NOMO-1 treated with dmso at 0.1 percent for 144 hours (cell line): ENCODE results near the gene TMPRSS2.

Source experiments
- DNase-seq: peaks from one replicate; lab custom pipeline; 2025; ENCODE audit not compliant: unreplicated experiment; lab: John Stamatoyannopoulos, UW

Gene TMPRSS2

DNA sequence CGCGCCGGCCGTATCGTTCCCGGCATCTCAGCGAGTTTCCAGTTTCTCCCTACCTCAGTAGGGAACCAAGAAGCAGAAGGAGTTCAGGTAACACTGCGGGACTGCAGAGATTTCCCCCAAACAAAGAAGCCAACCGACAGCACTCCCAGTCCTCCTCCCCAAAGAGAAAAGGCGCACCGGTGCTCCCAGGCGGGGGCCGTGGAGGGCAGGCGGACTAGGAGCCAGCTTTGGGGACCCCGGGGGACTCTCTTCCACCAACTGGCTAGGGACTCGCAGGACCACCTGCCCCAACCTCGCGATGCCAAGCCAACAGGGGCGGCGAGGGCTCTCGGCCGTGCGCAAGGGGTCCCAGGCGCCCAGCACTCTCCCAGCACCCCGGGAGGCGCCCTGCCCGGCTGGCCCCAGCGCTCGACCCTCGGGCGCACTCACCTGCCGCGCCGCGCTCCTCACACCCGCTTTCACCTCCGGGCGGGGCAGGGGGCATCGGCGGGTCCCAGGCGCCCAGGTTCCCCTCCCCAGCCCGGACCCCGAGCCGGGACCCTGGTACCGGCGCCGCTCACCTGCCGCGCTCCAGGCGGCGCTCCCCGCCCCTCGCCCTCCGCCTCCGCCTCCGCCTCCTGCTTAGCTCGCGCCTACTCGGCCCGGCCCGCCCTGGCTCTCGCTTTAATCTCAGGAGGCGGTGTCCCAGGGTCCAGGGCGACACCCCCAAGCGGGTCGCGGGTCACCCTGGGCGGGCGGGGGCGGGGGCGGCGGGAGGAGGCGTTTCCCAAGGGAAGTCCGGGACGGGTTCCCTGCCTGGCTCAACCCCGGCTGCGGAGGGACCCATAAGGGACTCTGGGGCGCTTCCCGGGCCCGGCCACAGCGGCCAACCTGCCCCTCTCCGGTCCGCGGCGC is at the start of gene TMPRSS2:
TSS of gene TMPRSS2 (minus strand) at position 638 of the 894 bp plus-strand sequence. CDS start 10,025 bp downstream, outside the sequence.
- no peak for DNase-seq

DNA sequence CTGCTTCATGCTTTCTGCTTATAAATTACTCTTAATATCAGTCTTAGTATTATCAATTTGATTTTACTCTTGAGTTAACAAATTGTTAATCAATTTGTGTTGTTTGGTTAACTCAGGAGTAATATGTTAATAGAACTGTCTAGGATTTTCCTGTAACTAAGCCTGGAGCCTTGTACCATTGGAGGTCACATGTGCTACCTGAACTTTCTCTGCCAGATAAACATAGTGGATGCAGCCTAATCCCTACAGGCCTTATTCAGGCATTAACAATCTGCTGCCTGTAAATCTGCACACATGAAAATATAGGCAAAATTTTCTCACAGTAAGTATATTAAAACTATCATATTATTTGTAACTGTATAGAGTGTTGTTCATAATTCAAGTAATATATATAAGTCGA is 47.1 kb upstream of the TMPRSS2 start:
- no peak for DNase-seq

DNA sequence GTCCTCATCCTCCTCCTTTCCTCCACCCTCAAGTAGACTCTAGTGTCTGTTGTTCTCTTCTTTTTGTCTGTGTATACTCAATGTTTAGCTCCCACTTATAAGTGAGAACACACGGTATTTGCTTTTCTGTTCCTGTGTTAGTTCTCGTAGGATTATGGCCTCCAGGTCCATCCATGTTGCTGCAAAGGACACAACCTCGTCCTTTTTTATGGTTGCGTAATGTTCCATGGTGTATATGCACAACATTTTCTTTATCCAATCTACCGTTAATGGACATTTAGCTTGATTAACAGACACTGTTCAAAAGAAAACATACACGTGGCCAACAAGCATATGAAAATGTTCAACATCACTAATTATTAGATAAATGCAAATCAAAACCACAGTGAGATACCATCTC is 44.3 kb upstream of the TMPRSS2 start:
- DNase-seq: no peak

DNA sequence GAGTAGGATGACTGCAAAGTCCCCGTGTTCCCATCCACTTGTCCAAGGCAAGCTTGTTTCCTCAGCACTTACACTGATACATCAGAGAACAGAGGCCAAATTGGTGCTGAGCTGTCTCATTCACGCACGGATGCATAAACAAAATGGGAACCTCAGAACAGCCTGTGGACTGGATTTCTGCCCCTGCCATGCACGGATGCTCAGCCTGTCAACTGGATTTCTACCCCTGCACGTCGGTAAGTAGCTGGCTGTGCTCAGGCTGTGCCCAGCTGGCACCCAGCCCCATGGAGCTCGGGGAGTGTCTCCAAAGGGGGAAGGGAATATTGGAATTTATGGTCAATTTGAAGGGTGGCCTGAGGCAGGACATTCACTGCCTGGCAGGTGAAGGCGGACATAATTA is 40.8 kb upstream of the TMPRSS2 start:
- DNase-seq: no peak

DNA sequence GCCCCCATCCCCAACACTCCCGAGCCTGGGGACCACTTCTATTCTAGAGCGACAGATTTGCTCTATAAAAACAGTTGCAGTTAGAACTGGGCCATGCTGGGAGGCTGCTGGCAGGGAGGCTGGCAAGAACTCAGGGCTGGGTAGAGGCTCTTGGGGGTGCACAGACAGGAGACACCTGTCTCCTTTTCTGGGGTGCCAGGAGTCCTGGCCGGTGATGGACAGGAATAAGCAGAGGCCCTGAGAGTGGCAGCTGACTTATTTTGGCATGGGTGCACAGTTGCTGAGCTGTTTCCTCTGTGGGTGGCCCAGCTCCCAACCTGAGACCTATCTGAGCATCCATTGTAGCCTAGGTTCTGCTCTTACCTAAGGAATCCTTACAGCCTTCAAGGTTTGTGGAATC is 39.2 kb upstream of the TMPRSS2 start:
- DNase-seq: no peak

DNA sequence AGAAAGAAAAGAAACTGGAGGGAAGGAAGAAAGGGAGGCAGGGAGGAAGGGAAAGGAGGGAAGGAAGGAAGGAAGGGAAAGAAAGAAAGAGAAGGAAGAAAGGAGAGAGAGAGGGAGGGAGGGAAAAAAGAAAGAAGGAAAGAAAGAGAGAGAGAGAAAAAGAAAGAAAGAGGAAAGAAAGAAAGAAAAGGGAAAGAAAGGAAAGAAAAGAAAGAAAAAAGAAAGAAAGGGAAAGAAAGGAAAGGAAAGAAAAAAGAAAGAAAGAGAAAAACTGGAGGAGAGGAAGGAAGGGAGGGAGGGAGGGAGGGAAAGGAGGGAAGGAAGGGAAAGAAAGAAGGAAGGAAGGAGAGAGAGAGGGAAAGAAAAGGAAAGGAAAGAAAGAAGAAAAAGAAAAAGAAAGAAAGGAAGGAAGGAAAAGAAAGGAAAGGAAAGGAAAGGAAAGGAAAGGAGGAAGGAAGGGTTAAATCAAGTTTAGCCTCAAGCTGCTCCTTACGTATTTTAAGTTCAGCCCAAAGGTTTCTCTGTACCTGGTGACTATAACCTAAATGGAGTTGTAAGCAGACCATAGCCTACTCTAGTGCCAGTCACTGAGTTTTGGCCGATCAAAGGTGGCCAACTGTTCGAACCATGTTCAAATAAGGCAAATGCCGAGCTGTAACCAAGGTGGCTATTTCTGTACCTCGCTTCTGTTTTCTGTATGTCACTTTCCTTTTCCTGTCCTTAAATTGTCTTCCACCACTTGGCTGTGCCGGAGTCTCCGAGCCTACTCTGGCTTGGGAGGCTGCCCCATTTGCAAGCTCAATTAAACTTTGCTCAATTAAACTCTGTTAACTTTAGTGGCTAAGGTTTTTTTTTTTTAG is 37.8 kb upstream of the TMPRSS2 start:
- DNase-seq: no peak

DNA sequence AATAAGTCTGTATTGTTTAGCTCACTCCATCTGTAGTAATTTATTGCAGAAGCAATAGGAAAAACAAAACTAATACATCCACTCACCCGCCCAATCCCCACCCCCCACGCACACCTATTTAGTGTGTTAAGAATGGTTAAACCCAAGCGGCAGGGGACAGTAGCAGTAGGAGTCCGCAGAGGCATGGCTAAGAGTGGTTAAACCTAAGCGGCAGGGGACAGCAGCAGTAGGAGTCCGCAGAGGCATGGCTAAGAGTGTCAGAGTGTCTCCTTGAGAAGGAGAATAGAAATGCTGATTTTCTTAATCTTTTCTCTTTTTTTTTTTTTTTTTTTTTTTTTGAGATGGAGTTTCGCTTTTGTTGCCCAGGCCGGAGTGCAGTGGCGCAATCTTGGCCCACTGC is 34.8 kb upstream of the TMPRSS2 start:
- no peak for DNase-seq

DNA sequence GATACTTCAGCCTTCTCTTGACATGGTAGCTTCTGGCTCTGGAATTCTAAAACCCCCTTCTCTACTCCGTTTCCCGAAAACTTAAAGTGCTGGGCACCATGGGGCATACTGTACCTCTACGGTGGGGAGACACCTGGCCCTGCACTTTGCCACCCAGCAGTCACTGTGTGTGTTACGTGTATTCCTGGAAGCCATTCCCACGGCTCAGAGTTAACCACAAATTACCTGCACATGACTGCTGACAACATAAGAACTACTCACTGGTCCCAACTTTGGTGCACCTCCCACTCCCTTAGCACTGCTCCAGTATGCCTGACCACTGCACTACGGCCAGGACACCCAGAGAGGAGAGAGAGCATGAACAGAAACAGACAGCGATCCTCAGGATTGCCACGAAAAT is 29.4 kb upstream of the TMPRSS2 start:
- no peak for DNase-seq

DNA sequence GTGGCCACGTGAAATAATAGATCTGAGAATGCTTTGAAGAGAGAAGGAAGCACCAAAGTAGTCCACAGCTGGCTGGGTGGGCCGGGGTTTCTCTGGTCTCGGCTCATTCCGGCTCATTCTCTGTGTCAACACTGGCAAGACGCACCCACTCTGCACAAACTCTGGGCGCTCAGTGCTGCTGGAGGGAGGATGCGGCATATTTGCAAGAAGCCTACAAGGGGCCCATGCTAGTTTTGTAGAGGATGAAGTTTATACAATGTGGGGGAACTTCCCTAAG is 28.8 kb upstream of the TMPRSS2 start:
- DNase-seq: no peak

DNA sequence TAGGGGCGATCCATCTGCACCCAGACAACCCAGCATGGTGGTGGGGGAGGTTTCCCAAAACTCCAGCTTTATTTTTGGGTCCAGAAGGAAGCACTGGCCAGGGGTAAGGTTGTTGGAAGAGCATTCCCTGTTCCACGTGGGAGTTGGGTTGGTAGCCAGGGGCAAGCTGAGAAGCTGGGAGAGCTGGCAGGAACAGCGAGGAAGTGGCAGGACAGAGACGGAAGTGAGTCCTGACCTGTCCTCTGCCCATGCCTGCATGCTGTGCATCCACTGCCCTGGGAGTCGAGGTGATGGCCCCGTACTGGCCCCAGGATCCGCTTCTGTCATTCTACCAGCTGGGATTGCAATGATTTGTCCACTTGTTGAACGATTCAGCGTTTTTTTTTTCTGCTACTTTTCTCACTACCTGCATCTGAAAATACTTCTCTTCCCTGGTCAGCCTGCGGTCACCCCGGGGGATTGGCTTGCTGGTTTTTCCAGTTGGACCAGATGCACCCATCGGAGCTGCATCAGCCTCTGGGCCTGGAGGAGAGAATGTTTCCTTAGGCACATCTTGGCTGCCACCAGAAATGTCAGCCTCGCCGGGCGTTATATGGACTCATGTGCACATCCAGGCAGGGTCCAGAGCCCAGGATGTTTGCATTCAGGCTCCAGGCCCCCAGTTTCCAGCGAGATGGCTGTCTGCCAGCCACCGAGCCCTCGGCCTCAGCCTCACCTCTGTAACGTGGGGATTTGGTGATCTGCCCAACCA is 28.3 kb upstream of the TMPRSS2 start:
- DNase-seq: no peak

DNA sequence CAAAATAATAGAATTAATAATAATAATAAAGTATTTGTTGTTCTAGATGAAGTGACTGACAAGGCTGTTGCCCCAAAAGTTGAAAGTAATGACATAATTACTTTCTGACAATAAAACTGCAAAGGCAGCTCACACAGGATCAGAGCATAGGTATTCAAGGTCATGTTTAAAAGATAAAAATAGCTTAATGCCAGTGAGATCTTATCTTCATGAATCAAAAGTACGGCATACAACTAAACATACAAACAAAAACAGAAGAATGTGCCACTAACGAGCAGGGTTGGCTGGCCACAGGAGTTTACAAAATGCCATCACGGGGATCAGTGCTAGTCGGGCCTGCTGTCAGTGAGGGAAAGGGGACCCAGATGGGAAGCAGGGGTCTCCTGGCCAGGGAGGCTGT is 22.4 kb upstream of the TMPRSS2 start:
- no peak for DNase-seq

DNA sequence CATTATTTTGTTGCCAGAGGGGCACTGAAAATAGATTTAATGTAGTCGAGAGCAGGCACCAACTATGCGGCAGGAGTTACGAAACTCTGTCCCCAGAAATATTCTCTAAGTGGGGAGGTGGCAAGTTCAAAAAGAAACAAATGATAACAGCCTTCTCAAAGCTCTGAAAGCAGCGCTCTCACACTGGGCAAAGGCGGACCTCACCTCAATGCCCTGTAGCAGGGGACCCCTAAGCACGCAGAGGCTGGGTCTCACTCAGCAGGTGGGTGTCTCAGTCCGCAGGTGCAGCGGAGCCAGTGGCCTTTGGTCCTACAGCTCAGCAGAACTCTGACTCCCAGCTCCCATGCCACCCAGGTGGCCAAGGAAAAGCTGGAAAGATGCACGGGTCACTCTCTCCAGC is 21.8 kb upstream of the TMPRSS2 start:
- DNase-seq: no peak

DNA sequence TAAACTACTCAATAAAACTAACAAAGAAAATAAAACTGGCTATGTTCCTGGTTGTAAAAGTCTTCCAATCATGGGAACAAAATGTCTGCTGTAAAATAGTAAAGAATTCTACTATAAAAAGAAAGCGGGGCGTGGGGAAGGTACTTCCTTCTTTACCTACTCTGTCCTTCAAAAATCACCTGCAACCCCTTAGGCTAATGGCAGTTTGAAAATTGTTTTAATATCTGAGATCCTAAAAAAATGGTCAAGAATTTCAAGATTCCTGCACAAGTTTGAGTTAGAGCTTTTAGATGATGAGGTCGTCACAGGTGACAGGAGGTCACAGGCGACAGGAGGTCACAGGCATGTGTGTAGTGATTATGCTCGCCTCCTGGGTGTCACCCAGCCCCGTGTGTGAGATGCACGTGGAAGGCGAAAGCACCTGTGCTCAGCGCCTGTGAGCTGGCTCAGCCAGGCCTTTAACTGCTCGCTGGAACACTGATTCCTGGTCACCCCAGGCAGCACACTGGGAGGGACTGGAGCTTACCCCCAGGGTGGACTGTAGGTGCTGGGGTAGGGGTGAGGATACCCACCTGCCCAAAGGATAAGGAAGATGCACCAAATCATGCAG is 18.6 kb upstream of the TMPRSS2 start:
- no peak for DNase-seq

DNA sequence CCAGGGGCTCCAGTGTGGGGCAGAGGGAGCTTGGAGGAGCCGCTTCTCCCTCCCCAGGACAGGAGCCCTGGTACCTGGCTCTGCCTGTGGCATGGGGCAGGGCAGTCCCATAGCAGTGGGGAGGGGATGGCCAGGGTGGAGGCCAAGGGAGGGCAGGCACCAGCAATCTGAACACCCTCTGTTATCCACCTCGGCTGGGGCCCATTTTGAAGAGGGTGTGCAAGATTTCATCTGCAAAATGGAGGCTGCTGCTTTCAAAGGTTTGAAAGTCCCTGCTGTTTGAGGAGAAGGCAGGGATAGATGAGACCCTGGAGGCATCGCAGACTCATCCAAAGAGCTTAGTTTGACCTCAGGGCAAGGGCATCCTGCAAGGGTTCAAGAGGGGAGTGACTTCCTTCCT is 15.2 kb upstream of the TMPRSS2 start:
- DNase-seq: no peak

DNA sequence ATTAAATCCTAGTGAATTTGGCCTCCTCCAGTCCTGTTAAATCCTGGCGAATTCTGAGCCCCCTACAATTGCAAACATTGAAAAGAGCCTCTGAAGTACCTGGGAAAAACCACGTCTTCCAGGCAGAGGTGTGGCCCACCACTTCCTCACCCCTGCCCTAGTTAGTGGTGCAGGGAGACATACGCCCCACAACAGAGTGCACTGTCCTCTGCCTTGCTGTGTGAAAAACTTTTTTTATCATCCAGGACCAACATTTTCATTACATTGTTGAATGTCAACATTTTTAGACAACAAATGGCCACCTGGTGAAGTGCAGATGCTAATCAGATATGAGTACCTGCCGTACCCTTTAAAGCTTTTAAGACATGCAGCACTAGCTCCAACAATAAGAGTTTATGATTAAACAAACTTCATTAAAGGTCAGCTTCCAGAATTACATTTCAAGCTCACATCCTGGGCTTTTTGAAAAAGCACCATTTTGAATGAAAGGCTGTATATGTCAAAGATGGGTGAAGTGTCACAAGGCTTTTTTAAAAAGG is 13.6 kb upstream of the TMPRSS2 start:
- no peak for DNase-seq

DNA sequence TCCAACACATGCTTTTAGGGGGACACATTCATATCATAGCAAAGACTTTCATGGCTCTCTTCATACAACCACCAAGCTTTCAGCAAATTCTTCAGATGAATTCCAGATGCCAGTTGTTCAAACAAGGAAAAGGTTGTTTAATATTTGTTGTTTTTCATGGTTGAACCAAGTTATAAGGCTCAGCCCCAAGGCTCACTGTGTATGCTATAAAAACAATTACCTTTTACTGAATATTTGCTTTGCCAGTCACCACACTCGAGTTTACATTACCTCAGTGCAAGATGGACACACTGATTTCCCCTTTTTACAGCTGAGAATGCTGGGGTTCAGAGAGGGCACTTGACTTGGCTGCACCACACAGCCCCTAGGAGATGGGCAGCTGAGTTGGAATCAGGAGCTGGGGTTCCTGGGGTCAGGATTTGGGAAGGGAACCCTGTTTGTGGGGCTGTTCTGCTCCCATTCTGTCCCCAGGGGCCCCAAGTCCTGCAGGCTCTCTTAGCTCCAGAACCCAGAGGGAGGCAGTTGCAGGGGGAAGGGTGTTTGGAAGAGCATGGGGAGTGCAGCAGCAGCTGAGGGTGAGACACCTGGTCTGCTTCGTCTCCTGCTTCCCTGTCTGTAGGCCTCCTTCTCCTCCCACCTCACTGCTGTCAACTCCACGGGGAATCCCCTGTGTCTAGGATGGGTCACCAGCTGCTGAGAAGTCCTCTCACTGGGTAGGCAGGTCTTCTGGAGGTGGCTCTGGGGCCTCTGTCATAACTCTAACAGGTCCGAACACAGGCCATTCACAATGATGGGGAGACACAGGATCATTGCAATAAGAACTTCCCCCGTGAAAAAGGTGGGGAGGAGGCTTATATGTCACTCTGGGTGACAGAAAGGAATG is 12.8 kb upstream of the TMPRSS2 start:
- no peak for DNase-seq

DNA sequence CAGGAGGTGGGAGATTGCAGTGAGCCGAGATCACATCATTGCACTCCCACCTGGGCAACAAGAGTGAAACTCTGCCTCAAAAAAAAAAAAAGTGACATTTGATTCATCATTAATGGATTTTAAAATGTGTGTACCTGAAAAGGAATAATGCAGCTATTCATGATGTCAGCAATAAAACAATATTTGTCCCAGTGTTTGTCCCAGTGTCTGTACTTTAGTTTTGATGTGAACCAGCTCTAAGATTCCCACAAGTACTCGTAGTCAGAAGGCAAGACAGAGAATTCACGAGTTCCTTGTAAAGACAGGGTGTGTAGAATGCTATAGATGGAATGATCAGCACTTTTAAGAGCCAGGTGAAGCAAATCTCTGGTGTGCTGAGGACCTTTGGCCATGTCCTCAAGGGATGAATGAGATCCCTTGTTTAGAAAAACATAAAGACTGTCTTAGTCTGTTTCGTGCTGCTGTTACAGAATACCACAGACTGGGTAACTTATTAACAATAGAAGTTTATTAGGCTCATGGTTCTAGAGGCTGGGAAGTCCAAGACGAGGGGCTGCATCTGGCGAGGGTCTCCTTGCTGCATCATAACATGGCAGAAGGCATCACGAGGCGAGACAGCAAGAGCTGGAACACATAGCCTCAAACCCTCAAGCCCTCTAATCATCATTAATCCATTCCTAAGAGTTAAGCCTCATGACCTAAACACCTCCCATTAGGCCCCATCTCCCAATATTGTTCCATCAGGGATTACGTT is 12.0 kb upstream of the TMPRSS2 start:
- DNase-seq: no peak

DNA sequence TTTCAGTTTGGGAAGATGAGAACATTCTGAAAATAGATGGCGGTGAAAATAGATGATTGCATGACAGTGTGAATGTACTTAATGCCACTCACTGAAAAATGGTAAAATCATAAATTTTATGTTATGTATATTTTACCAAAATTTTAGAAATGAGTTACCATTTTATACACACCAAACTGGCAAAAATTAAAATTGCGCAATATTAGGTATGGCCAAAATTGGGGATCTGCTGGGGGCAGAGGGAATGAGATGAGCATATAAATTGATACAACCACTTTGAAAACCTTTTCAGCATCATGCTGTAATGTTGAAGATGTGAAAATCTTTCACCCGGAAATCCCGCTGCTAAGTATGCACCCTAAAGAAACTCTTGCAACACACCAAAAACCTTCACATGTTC is 10.8 kb upstream of the TMPRSS2 start:
- DNase-seq: no peak

DNA sequence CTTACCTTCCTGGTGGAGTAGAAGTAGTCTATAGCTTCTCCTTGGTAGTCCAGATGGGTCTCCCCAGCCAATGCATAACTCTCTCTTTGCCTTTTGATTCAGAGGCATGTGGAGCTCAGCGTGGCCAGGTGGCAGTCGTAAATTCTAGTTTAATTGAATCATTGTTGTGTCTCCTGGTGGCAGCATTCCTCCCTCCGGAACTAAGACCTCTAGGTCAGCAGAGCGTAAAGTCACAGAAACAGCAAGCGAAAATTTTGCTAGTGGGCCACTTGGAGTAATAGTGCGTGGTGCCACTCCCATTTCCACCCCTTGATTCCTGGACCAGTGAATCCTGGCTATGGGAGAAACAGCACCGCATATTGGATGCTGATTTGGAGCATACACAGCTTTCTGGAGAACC is 3.9 kb upstream of the TMPRSS2 start:
- DNase-seq: no peak
